ENCODE results near the gene NT5C. TPM values are rescaled to one million over a fixed set of nuclear protein-coding genes. Genes with fewer than 3 reads are reported as not detected.
"Not testable (repeated sequence)": the region's sequence is repeated elsewhere in the genome, so short reads cannot be mapped to it uniquely, and the experiment has no call there.

Gene NT5C
- total RNA-seq, 4 donors from 2014 or later = 151 to 176 (median 156) TPM

- DNase-seq = peak; percentile 46 to 76 (median 71)
- H3K27ac ChIP-seq = peak overlapping the region; percentile 95 to 97 (median 96)
- peak overlapping the region; percentile 76 to 99 (median 86) for H3K4me3 ChIP-seq
- H3K9me3 ChIP-seq = no peaks in the 10 kb centered on the region
- H3K27me3 ChIP-seq = no peaks in the 10 kb centered on the region
- H3K4me1 ChIP-seq = peaks cover 0 to 36% (median 6%) of the 10 kb centered on the region in 4 donors
- H3K36me3 ChIP-seq = peaks cover 0 to 22% (median 0%) of the 10 kb centered on the region in 3 donors
- TF ChIP-seq POLR2A (IDR thresholded peaks at IDR 0.05) (no peak), CTCF (IDR thresholded peaks at IDR 0.05) (peak; percentile 24 to 70 (median 54))
These were observed 787 bp downstream of the NT5C start for GRCh38 chr17:75130632-75131277.

- H3K4me1 ChIP-seq = peaks cover under 1 to 42% (median 12%) of the 10 kb centered on the region in 4 donors
- H3K4me3 ChIP-seq = peak overlapping the region; percentile 76 to 99 (median 86)
- TF ChIP-seq CTCF (IDR thresholded peaks at IDR 0.05) = no peak
- no peak for TF ChIP-seq POLR2A (IDR thresholded peaks at IDR 0.05)
- H3K27ac ChIP-seq = peak overlapping the region; percentile 95 to 97 (median 96)
- H3K9me3 ChIP-seq = no peaks in the 10 kb centered on the region
- peak in 1 of 3 donors; percentile 52 for DNase-seq
- H3K27me3 ChIP-seq = no peaks in the 10 kb centered on the region
- peaks cover 0 to 16% (median 0%) of the 10 kb centered on the region in 3 donors for H3K36me3 ChIP-seq
These were observed 1.4 kb downstream of the NT5C start for GRCh38 chr17:75130059-75130631.

GRCh38 chr17:75129576-75129975, 2.0 kb downstream of the NT5C start:
- Histone ChIP-seq H3K4me3 (no peak overlapping the region), H3K36me3 (peaks cover 0 to 12% (median 0%) of the 10 kb centered on the region in 3 donors), H3K27ac (peak overlapping the region in 1 of 4 donors; percentile 50), H3K27me3 (no peaks in the 10 kb centered on the region), H3K9me3 (no peaks in the 10 kb centered on the region), H3K4me1 (peaks cover 5 to 47% (median 16%) of the 10 kb centered on the region in 4 donors)
- TF ChIP-seq CTCF (IDR thresholded peaks at IDR 0.05) (no peak), POLR2A (IDR thresholded peaks at IDR 0.05) (no peak)
- DNase-seq = no peak

- Histone ChIP-seq H3K4me3 (no peak overlapping the region), H3K27ac (peak overlapping the region in 2 of 4 donors; percentile 38 to 50), H3K4me1 (peaks cover 5 to 52% (median 19%) of the 10 kb centered on the region in 4 donors), H3K27me3 (no peaks in the 10 kb centered on the region), H3K36me3 (peaks cover 0 to 12% (median 0%) of the 10 kb centered on the region in 3 donors), H3K9me3 (no peaks in the 10 kb centered on the region)
- peak in 1 of 3 donors; percentile 48 for DNase-seq
- TF ChIP-seq POLR2A (IDR thresholded peaks at IDR 0.05) = no peak
- TF ChIP-seq CTCF (IDR thresholded peaks at IDR 0.05) = no peak
These were observed 2.6 kb downstream of the NT5C start for GRCh38 chr17:75128694-75129505.

GRCh38 chr17:75127936-75128335, 3.6 kb downstream of the NT5C start:
- not testable (repeated sequence) for DNase-seq
- peaks cover 0 to 12% (median 0%) of the 10 kb centered on the region in 3 donors for H3K36me3 ChIP-seq

More at GRCh38 chr17:75127936-75128335, 3.6 kb downstream of the NT5C start:
- not testable (repeated sequence) for H3K4me3 ChIP-seq, H3K9me3 ChIP-seq, H3K27me3 ChIP-seq
- peaks cover 5 to 57% (median 19%) of the 10 kb centered on the region in 4 donors for H3K4me1 ChIP-seq
- peak overlapping the region in 2 of 4 donors; percentile 38 to 73 for H3K27ac ChIP-seq

Data from Peyer's patch (tissue), 4 donors.